GM18868 (cell line): Measurements from ENCODE around the gene SIAH2.
A peak's percentile ranks its signal among the peaks of the same experiment; 100 is the strongest.

Experiments used
- ATAC-seq: cut with Tn5 transposase; IDR thresholded peaks from one replicate; pipeline ENCODE4 v1.9.1; 2021; ENCODE audit warnings: mild to moderate bottlenecking, moderate library complexity; ENCODE audit not compliant: unreplicated experiment

The SIAH2 gene

DNA sequence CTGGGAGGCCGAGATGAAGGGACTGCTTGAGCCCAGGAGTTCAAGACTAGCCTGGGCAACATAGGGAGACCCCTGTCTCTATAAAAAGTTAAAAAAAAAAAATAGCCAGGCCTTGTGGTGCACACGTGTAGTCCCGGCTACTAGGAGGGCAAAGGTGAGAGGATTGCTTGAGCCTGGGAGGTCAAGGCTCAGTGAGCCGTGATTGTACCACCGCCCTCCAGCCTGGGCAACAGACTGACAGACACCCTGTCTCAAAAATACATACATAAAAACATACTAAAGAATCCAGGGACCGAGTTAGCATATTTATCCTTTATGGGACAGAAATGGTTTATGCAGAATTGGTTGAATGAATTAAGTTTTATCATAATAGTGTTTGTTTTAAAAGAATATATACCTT is 13.7 kb downstream of the SIAH2 start:
- no peak for ATAC-seq

DNA sequence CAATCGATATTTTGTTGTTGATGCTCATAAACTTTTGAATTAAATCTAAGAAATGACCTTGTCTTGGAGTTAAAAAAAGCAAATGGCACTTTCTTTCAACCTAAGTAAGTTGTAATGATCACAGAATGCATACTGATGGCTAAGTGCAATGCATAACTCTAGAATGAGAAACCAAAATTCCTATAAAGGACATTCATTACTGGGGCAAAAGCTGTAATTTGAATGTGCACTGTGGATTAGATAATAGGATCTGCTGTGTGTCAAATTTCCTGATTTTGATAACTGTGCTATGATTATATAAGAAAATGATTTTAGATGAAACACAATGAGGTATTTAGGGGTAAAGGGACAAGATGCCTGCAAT is 14.3 kb downstream of the SIAH2 start:
- no peak for ATAC-seq

DNA sequence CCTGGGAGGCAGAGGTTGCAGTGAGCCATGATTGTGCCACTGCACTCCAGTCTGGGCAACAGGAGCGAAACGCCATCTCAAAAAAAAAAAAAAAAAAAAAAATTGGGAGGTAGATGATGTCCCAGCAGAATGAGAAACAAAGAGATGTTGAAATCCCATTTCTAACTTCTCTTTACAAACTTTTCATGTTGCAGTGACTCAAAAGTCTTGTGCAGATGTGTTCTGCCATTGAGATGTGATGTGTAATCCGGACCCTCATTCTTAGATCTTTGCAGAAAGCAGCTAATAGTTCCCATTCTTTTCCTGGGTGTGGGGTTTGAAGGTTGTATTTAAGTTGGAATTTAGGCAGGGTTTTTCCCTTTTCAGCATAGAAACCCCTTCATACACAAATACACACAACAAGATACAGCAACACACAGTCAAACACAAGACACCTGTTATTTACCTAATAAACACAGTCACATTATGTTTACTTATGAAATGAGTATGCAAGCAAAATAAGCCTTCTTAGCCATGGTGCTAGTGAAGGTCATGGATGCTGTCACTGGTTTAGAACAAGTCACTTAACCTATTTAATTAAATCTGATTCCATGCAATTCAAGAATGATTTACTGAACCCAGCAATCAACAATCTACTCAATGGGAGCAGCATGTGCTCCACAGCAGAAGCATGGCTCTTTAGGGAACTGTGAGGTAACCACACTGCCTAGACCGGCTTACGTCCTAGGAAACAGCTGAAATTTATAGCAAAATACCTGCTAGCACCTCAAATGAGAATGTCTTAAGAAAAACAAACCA is 14.9 kb downstream of the SIAH2 start:
- no peak for ATAC-seq

DNA sequence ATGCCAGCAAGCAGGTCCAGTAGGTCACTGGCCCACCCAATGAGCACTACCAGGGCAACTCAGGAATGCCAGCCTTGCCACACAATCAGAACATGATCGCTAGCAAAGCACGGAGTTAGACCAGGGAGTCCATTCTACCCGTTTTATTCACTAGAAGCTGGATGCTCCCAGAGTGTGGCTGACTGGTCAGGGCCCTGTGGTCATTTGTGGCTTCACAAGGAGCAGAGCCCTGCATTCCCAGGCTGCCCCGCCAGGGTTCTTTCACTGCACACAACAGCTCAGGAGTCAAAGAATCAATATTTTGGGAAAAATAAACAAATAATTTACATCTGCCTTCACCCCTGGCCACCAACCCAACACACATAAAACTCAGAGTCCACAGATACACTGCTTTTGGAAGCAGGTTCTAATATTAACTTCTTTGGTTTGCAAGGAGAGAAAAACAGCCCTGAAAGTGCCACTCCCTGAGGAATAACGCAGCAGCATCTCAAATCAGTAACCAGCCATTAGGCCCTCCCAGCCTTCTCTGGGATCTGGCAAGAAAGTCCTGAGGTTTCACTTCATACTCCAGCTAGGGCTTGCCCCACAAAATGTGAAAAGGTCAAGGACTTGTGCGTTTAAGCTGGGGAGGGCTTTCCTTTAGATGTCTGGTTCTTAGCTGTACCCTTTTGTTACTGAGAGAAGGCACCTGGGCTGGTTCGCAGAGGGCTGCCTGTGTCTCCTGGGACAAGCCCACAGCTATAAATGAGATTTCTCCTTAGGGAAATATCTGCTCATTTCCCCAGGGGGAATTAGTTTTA is 16.0 kb downstream of the SIAH2 start:
- ATAC-seq, result no peak

DNA sequence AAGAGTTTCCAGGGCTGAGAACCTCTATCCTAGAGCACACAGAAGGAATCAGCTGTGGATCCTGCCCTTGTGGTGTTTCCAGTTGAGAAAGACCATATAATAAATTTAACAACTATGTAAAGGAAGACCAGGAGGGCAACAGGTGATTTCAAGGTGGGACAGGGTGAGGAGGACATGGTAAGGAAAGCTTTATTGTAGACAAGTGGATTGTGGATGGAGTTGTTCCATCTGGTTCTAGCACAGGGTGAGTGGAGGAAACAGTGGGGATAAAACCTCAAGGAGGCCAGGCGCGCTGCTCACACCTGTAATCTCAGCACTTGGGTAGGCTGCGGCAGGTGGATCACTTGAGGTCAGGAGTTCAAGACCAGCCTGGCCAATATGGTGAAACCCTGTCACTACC is 17.1 kb downstream of the SIAH2 start:
- no peak for ATAC-seq

DNA sequence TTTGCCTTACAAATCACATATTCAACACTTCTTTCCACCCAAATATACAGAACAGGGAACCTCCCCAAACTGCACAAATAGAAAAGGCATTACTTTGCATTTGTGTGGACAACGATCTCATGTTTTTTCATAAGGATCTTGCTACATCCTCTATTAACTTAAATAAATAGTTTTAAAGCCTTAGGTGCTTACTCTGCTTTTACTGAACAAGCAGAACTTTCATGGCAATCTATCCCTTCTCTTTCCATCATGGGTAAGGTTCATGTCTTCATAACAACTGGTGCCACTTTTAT is 18.1 kb downstream of the SIAH2 start:
- no peak for ATAC-seq

DNA sequence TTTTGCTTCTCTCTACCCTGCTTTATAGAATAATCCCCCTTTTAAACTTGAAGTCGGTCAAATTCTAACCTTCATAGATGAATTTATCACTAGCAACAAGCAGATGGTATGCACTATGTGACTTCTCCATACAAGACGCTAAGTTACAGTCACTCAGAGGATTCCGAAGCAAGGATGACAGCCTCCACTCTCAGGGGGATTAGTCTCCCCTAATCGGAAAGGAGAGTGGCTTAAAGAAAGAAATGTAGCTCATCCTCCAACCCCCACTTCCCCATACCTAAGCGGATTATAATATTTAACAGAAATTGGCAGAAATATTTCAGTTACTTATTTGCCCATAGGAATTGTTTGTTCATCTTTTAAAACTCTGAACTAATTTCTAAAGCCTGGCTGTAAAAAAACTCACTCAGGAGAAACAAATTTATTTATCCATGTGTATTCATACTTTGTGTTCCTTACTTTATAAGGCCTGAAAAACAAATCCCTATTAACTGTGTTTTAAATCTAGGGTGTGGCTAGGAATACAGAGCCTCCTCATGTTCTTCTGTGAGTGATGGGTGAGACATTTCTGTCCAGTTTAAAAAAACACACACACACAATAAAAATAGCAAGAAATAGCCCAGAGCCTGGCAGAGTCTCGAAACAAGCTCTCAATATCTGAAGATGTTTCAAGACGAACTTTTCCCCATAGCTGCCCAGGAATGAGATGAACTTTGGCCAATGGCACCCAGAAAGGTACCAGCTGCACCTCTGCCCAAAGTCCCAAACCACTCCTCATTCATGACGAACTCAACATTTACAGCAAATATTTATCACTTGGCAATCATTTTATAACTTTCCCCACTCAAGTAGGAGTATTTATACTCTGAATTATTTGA is 18.7 kb downstream of the SIAH2 start:
- ATAC-seq, result no peak

DNA sequence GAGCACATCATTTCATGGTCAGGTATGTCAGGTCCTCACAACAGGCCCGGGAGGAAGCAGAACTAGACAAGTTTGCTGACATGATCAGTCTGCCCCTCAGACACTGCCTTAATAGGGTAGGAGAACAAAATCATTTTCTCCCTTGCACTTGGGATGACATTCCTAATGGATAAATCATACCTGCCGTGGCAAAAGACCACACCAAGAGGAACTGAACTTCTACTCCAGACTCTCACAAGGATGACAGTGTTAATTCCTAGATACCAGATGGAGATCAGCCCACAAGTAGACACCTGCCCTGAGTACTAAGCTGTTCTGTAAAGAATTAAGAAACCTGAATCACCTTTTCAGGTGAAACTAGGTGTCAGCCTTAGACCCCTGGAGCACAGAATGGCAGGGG is 19.5 kb downstream of the SIAH2 start:
- no peak for ATAC-seq

DNA sequence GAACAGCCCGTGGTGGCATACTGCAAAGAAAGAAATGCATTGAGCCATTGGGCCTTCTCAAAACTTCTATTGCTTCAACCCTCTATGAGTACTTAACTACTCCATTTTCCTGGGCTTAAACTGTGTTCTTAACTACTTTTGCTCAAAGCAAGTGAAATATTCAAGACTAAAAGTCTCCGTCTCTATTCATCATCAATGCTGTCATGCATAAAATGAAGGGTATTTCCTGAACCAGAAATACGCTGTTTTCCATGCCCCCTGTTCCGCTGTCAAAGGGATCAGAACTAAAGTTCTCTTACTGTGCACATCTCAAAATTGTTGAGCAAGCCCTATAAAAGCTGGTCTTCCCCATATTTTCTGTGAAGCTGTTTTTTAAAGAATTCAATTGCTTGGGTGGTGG is 20.3 kb downstream of the SIAH2 start:
- ATAC-seq, result no peak

DNA sequence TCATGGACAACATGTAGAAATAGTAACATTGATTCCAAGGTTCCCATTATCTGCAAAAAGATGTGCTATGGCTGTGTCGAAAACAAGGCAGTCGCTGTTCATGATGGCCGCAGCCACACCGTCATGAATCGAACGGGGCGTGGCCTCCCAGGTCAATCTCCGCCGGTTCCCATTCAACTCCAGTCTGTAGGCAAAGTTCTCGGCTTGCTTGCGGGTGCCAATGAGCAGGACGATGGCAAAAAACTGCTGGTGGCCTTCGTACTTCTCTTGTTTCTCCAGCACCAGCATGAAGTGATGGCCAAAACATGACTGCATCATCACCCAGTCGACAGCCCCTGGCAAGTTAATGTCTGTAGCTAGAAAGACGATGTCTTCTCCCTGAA is 20.8 kb downstream of the SIAH2 start:
- no peak for ATAC-seq

DNA sequence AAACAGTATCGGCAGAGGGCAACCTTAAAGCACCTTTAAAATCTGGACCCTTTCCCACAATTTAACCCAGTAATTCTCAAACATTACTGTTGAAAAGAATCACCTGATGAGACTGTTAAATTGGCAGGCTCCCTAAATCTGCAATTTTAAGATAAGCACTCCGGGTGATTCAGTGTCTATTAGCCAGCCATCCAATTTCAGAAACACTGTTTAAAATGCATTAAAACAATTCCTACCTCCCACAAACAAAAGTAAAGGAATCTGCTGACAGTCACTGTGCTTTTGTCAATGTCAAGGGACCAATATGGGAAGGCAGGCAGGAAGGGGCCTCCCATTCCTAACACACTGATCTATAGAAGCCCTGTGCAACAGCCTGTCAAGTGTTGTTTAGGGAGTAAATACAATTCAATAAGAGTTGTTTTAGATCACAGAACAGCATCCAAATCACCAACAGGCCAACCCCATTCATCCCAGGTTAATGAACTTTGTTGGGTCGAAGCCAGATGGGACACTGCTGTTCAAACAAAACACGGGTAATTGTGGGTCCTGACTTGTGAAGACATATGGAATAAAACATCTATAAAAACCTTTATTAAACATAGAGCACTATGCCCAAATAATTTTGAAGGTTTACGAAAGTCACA is 21.4 kb downstream of the SIAH2 start:
- no peak for ATAC-seq

DNA sequence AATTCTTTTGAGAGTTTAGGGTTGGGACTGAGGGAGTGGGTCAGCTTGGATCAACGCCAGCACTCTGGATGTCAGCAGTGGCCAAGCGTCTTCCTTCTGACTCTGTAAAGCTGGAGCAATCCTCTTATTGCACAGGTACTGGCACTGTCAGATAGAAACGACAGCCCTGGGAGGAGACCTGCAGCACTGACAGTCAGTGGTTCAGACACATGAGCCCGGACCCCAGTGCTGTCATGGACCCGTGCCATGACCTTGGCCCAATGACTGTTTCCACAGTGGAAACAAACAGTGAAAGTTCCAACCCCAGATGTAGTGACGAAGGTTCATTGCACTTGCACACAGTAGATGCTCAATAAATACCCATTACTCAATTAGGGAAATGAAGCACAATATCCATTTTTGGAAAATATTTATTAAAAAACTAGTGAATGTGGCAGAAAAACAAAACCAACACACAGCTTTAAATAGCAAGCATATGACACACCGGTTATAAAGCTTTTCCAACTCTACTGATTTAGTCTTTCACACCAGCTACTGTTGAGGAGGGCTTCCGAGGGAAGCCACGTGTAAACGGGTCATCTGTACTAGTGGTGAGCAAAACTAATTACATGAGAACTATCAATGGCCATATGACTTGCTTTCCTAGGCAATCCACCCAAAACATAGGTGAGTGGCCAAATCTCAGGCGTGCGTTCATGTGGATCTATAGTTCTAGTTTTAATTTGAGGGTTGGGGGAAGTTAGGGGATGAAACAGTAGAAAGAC is 22.1 kb downstream of the SIAH2 start:
- ATAC-seq, result no peak

DNA sequence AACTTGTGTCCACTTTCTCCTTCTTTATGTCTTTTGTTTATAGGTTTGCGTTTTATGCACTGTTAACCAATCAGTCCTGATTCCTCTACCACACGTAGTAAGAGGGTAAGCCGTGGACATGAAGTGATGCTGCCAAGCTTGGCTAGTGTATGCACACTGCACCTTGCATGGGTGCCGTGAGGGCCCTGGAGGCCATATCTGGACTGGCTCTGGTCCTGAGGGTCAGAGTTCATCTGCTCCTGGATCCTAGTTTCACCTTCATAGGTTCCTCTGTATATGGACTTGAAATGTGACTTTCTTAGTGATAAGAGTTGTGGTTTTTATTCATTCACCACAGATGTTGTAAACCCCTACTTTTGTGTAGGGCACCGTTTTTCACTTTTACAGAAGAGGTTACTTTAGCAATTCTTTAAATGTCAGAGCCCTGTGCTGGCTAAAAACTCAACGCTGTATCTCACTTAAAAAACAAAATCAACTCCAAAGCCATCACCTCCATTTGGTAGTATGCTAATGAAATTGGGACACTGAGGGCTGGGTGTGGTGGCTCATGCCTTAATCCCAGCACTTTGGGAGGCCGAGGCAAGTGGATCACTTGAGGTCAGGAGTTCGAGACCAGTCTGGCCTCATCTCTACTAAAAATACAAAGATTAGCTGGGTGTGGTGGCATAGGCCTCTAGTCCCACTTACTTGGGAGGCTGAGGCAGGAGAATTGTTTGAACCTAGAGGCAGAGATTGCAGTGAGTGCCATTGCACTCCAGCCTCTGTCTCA is 22.9 kb downstream of the SIAH2 start:
- ATAC-seq, result peak; percentile 15

DNA sequence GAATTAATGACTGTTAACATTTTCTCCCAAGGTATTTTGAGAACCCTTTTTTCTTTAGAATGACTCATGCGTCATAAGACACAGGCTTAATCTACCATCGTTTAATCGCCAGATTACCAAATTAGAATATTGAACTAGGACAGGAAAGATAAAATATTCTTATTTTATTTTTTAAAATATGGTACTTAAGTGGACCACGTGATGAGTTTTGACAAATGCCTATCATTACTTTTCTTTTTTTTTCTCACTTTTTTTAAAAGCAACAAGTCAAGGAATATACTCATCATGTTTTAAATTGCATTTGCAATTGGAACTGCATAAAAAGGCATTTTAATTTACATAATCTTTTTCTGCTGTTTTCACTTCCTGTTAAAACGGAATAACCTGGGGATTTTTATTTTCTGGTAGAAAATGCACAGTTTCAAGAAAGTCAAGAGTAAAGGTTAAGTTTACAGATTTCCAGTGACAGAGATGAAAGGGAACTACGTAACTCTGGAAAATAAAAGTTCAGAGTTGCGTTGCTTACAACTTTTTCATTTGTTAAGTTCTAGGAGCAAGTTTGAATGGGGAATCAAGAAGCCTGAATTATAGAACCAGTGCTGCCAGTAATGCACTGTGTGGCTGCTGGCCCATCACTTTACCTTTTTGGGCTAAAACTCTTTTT is 23.6 kb downstream of the SIAH2 start:
- ATAC-seq, result peak; percentile 44

DNA sequence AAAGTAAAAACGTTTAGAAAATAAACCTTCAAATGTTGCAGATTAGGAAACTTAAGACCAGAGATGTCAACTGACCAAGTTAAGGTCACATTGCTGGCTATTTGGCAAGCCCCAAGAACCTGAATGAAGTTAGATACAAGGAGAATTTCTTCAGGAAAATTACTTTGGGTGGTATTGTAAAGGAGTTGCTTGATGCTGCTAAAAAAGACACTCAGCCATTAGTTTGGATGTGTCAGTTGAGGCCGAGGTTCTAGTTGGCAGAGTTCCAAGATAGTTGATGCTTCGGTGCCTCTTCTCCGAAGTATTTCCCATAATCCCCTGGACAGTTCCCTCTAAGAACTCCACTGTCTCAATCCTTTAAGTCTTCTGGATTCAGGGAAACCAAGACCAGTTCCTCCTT is 24.3 kb downstream of the SIAH2 start:
- no peak for ATAC-seq

DNA sequence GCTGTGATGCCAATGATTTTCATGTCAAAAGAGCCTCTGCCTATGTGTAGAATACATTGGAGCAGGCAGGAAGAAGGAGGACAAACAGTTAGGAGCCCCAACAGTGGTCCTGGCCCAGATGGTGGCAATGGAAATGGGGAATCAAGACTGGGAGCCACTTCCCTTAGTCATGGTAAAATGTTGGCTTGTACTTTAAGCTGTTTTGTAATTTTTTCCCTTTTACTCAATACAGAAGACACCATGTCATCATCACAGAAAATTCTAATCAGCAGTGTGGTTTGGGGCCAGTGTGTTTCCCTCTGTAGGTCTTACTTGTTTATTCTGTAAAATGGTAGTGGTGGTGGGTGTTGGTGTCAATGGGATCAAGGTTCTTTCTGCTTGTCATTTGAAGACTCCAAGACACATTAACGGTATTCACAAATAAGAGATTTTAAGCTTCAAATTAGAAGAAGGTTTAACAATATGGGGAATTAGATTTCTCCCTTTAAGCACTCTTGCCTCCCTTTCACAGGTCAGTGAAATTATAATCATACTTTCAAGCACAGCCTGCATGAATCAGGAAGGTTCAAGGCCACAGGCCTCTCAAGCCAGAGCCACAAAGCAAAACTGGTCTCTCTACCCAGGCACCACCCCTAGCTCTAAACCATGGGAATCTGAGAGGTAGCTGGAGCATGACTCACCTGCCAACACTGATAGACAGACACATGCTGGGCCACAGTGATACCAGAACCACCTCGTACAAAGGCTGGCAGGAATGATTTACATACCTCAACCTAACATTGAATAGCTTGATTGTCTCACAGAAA is 24.9 kb downstream of the SIAH2 start:
- ATAC-seq, result peak; percentile 58

DNA sequence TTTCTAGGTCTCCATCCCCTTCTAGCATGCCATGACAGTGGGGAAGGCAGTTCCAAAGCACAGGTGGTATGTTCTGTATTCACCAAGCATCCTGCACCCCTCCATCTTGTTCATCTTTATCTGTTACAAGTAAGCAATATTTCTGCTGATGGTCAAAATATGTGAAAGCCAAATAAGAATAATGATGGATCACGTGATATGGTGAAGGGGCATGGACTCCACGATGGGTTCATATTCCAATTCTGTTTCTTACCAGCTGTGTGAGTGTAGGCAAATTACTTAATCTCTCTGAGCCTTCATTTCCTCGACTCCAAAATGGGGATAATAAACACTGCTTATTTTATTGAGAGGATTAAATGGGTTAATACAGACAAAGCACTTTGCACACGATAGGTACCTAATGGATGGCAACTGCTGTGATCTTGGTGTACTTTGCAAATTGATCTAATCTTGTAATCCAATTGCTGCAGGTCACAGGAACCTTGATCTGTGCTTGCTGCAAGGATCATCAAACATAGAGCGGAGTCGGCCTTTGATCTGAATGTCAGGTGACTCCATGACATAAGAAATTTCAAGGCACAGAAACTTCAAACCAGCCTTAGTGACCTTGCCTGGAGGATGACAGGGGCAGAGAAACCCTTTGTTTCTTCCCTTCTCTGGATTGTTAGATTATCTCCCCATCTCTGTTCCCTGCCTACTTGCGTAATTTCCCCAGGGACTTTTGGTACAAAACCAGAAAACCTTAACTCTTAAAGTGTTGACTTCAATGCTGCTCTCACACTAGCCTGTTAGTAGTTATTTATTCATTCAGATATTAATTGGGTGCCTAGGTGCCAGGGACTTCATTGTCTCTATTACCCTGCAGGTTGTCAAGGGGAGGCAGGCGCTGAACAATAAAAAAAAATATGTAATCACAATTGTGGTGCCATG is 25.8 kb downstream of the SIAH2 start:
- ATAC-seq, result no peak
